Measurements from ENCODE around the gene GALNT15. TPM values are rescaled to one million over a fixed set of nuclear protein-coding genes. Genes with fewer than 3 reads are reported as not detected.

Gene GALNT15
- total RNA-seq, 2 donors from 2014 or later = 0.35 TPM; not detected in 1

DNA sequence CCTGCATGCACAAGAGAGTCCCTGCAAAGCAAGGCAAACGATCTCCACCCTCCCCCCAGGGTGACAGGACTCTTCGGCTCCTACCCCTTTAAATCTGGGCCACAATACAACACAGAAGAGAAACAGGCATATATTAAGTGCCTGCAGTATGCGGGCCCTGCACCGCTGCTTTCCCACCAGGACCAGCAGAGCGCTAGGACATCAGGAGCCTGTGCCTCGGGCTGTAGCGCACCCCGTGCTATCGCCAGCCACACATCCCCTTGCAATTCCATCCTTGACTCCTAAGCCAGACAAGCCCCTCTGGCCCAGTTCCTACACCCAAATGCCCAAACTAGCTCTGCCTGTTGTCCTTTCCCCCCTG lies 4.1 kb downstream of the GALNT15 start:
- Mint-ChIP-seq H3K9me3 (no peaks in the 10 kb centered on the region), H3K36me3 (no peaks in the 10 kb centered on the region), H3K27ac (no peak overlapping the region)
- ATAC-seq = peak; percentile 15 to 32
- no peak for DNase-seq (ENCODE audit: low spot score in 2 of 2)

DNA sequence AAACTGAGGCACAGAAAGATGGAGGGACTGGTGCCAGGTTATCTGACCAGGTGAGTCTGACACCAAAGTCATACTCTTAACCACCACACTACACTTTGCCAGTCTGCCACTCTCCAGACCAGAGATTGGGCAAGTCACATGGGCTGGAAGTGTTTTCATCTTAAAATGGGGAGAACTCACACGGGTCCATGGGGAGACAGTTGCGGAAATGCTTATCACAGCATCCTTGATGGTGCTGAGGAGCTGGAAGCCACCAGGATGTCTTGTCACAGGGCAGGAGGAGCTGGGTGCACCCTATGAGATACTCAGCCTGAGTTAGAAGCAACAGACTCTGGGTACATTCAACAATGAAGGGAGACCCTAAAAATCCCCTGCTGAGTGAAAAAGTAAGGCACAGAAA lies 4.8 kb downstream of the GALNT15 start:
- no peak for ATAC-seq
- H3K36me3 Mint-ChIP-seq = no peaks in the 10 kb centered on the region
- H3K9me3 Mint-ChIP-seq = no peaks in the 10 kb centered on the region
- H3K27ac Mint-ChIP-seq = no peak overlapping the region
- no peak for DNase-seq (ENCODE audit: low spot score in 2 of 2)

DNA sequence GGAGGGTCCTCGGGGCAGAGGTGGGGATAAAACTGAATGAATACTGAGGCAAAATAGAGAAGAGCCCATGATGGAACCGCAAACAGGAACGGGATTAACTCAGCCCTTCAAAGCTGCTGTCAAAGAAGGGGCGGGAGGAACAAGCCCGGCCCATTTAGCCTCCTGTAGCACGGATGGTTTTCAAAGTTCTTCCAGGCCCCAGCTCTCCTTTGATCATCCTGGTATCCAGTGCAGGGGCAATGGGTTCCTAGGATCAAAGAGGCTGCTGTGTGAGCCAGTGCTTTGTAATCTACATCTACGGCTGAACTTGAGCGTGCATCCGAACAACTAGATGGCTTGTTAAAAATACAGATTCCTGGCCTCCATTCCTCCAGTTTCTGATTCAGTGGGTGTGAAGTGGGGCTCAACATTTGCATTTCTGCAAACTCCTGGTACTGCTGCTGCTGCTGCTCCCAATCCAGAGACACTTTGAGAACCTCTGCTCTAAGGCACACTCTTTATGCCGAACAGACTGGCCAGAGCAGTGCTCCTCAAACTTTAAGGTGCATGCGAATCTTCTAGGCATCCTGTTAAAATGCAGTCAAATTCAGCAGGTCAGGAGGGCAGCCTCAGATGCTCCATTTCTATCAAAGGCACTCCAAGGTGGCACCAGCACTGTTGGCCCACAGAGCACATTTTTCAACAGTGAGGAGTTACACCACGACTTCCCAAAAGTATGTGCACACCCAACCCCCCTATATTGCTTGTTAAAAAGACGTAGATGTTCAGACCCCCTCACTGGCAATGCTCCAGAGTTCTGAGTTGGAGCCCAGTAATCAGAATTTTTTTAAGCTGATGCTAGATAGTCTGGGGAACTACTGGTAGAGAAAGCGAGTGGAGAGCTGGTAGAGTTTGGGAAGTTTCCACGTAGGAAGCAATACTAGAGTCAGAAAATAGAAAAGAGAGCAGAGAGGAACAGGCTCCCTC lies 5.6 kb downstream of the GALNT15 start:
- H3K9me3 Mint-ChIP-seq = no peaks in the 10 kb centered on the region
- no peak for DNase-seq (ENCODE audit: low spot score in 2 of 2)
- H3K36me3 Mint-ChIP-seq = no peaks in the 10 kb centered on the region
- ATAC-seq = no peak
- no peak overlapping the region for H3K27ac Mint-ChIP-seq

DNA sequence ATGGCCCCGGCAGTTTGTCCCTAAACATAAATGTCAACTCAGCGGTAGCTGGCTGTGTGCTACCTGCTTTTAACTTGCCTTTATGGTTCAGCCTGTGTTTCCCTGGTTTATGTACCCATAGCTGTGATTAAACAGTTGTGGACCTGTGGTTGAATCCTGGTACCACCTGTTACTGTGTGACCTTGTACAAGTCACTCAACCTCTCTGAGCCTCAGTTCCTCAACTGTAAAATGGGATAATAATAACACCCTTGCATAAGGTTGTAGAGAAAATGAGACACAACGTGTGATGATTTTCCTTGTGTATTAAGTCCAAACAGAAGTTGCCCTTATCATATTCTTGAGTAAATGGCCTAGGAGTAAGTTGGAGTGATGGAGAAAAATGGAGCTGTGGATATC lies 6.3 kb downstream of the GALNT15 start:
- no peaks in the 10 kb centered on the region for H3K36me3 Mint-ChIP-seq
- no peak for DNase-seq (ENCODE audit: low spot score in 2 of 2)
- ATAC-seq = no peak
- no peak overlapping the region for H3K27ac Mint-ChIP-seq
- H3K9me3 Mint-ChIP-seq = no peaks in the 10 kb centered on the region

DNA sequence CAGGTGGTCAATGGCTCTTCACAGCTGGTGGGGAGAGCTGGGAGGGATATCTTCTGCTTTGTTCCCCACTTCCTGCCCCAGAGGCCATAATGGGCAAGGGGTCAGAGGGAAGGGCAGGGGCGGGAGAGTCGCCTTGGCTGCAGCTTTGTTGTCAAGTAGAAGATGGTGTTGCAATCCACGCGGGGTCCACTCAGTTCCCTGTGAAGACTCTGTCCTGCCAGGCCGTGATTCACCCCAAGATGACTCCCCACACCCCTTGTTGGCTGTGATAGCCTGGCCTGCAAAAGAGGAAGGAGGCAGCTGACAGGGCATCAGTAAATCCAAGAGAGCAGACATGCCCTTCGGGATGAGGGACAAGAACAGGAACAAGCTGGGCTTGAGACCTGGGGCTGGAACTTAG lies 6.9 kb downstream of the GALNT15 start:
- Mint-ChIP-seq H3K9me3 (no peaks in the 10 kb centered on the region), H3K36me3 (no peaks in the 10 kb centered on the region), H3K27ac (no peak overlapping the region)
- no peak for ATAC-seq
- no peak for DNase-seq (ENCODE audit: low spot score in 2 of 2)

DNA sequence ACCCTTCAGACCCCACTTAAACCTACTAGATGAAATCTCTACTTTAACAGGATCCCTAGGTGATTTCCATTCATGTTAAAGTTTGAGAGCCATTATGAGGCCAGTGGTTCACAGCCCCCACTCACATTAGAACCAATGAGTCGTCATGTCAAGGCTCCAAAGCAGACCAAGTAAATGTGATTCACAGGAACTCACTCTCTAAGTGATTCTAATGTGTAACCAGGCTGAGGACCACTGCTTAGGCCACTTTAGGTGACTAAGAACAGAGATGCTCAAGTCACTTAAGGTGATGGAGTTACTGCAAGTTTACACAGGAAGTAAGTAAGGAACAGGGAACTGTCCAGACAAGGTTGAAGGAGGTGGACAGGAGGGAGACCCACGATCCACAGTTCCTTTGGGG lies 7.7 kb downstream of the GALNT15 start:
- Mint-ChIP-seq H3K36me3 (no peaks in the 10 kb centered on the region), H3K9me3 (no peaks in the 10 kb centered on the region), H3K27ac (peak overlapping the region in 1 of 2 donors; percentile 23)
- ATAC-seq = peak in 1 of 2 donors; percentile 43
- DNase-seq (ENCODE audit: low spot score in 2 of 2) = no peak

- Mint-ChIP-seq H3K9me3 (no peaks in the 10 kb centered on the region), H3K36me3 (no peaks in the 10 kb centered on the region), H3K27ac (no peak overlapping the region)
- ATAC-seq (no peak), DNase-seq (ENCODE audit: low spot score in 2 of 2) (no peak)
Measured at GRCh38 chr3:16182612-16183011, 8.1 kb downstream of the GALNT15 start.

GRCh38 chr3:16183082-16183481 lies 8.6 kb downstream of the GALNT15 start:
- ATAC-seq (no peak), DNase-seq (ENCODE audit: low spot score in 2 of 2) (no peak)
- no peaks in the 10 kb centered on the region for H3K36me3 Mint-ChIP-seq
- no peak overlapping the region for H3K27ac Mint-ChIP-seq
- H3K9me3 Mint-ChIP-seq = peaks cover 0 to 4% of the 10 kb centered on the region in 2 donors

- ATAC-seq (no peak), DNase-seq (ENCODE audit: low spot score in 2 of 2) (no peak)
- H3K9me3 Mint-ChIP-seq = peaks cover 0 to 4% of the 10 kb centered on the region in 2 donors
- H3K36me3 Mint-ChIP-seq = no peaks in the 10 kb centered on the region
- H3K27ac Mint-ChIP-seq = no peak overlapping the region
Measured at GRCh38 chr3:16183601-16184270, 9.3 kb downstream of the GALNT15 start.

- no peak for ATAC-seq
Measured at GRCh38 chr3:16186086-16186485, 11.6 kb downstream of the GALNT15 start.

GRCh38 chr3:16186565-16186964 lies 12.1 kb downstream of the GALNT15 start:
- ATAC-seq = peak; percentile 24 to 41
- no peak for DNase-seq (ENCODE audit: low spot score in 2 of 2)
- no peak overlapping the region for H3K27ac Mint-ChIP-seq

More at GRCh38 chr3:16186086-16186485, 11.6 kb downstream of the GALNT15 start:
- Mint-ChIP-seq H3K9me3 (peaks cover 0 to 4% of the 10 kb centered on the region in 2 donors), H3K36me3 (no peaks in the 10 kb centered on the region), H3K27ac (no peak overlapping the region)
- DNase-seq (ENCODE audit: low spot score in 2 of 2) = no peak

GRCh38 chr3:16187213-16187790 lies 12.8 kb downstream of the GALNT15 start:
- Mint-ChIP-seq H3K36me3 (no peaks in the 10 kb centered on the region), H3K27ac (no peak overlapping the region), H3K9me3 (peaks cover 0 to 4% of the 10 kb centered on the region in 2 donors)
- no peak for ATAC-seq
- DNase-seq (ENCODE audit: low spot score in 2 of 2) = no peak

More at GRCh38 chr3:16186565-16186964, 12.1 kb downstream of the GALNT15 start:
- Mint-ChIP-seq H3K9me3 (peaks cover 0 to 4% of the 10 kb centered on the region in 2 donors), H3K36me3 (no peaks in the 10 kb centered on the region)

GRCh38 chr3:16188071-16188470 lies 13.6 kb downstream of the GALNT15 start:
- Mint-ChIP-seq H3K36me3 (no peaks in the 10 kb centered on the region), H3K27ac (no peak overlapping the region), H3K9me3 (peaks cover 0 to 4% of the 10 kb centered on the region in 2 donors)
- ATAC-seq (no peak), DNase-seq (ENCODE audit: low spot score in 2 of 2) (no peak)

GRCh38 chr3:16189201-16189600 lies 14.7 kb downstream of the GALNT15 start:
- DNase-seq (ENCODE audit: low spot score in 2 of 2) (no peak), ATAC-seq (no peak)
- H3K36me3 Mint-ChIP-seq = no peaks in the 10 kb centered on the region
- peaks cover 0 to 4% of the 10 kb centered on the region in 2 donors for H3K9me3 Mint-ChIP-seq
- H3K27ac Mint-ChIP-seq = no peak overlapping the region

DNA sequence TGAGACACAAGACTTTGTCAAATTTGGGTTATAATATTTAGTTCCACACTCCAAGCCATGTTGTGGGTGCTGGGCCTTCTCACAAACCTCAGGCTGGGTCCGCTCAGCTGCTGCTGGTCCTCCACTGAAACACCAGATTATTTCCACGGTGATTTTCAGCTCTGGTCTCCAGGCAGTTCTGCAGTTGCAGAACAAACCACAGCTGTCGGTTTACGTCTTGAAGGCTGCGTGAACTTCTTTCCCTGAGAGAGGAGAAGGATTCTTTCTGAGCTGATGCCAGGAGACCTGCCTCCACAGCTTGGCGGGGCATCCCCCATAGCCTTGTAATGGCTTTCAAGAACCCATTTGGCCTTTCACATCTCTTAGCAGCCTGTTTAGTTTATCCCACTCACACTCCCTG lies 16.2 kb downstream of the GALNT15 start:
- Mint-ChIP-seq H3K36me3 (no peaks in the 10 kb centered on the region), H3K27ac (no peak overlapping the region)

DNA sequence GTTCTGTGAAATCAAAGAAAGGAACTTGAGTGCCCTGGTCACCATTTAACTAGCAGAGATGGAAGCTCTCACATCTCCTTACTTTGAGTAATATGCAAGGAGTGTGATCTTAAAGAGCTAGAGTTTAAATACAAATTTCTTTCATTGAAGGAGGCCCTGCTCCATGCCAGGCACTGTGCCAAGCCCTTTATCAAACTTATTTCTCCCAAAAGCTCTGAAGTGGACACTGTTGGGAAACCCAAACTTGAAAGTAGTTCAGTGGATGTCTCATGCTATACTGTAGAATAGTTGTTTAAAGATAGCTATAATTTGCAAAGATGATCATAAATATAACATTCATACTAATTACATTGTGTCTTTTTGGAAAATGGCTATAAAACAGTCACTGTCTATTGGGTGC lies 17.1 kb downstream of the GALNT15 start:
- DNase-seq (ENCODE audit: low spot score in 2 of 2) = no peak
- Mint-ChIP-seq H3K9me3 (peaks cover 0 to 4% of the 10 kb centered on the region in 2 donors), H3K27ac (no peak overlapping the region), H3K36me3 (no peaks in the 10 kb centered on the region)
- no peak for ATAC-seq

More for the DNA sequence above, 16.2 kb downstream of the GALNT15 start:
- ATAC-seq (no peak), DNase-seq (ENCODE audit: low spot score in 2 of 2) (no peak)
- H3K9me3 Mint-ChIP-seq = peaks cover 0 to 4% of the 10 kb centered on the region in 2 donors

GRCh38 chr3:16192176-16192811 lies 17.8 kb downstream of the GALNT15 start:
- peaks cover 0 to 4% of the 10 kb centered on the region in 2 donors for H3K9me3 Mint-ChIP-seq
- ATAC-seq (no peak), DNase-seq (ENCODE audit: low spot score in 2 of 2) (no peak)
- no peak overlapping the region for H3K27ac Mint-ChIP-seq
- no peaks in the 10 kb centered on the region for H3K36me3 Mint-ChIP-seq
